HG02588 (cell line): ENCODE measurements around the gene SEPTIN5.

Experiments
- ATAC-seq: cut with Tn5 transposase; IDR thresholded peaks from one replicate; pipeline ENCODE4 v1.9.1; 2021; ENCODE audit warnings: mild to moderate bottlenecking, moderate library complexity; ENCODE audit not compliant: unreplicated experiment

The SEPTIN5 gene

DNA sequence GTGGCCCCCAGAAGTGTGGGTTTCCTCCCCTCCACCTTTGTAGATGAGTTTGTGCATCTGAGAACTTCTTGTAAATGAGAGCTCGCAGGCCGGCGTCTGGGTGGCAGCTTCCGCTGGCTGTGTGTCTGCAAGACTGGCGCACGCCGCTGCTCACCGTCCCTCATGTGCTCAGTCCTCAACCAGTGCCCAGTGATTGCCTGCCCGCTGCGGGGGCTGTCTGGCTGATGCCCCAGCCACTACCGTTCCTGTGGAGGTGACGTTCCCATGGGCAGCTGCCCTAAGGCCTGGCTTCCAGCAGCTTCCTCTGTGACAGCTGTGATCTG lies 55.1 kb downstream of the SEPTIN5 start:
- no peak for ATAC-seq

DNA sequence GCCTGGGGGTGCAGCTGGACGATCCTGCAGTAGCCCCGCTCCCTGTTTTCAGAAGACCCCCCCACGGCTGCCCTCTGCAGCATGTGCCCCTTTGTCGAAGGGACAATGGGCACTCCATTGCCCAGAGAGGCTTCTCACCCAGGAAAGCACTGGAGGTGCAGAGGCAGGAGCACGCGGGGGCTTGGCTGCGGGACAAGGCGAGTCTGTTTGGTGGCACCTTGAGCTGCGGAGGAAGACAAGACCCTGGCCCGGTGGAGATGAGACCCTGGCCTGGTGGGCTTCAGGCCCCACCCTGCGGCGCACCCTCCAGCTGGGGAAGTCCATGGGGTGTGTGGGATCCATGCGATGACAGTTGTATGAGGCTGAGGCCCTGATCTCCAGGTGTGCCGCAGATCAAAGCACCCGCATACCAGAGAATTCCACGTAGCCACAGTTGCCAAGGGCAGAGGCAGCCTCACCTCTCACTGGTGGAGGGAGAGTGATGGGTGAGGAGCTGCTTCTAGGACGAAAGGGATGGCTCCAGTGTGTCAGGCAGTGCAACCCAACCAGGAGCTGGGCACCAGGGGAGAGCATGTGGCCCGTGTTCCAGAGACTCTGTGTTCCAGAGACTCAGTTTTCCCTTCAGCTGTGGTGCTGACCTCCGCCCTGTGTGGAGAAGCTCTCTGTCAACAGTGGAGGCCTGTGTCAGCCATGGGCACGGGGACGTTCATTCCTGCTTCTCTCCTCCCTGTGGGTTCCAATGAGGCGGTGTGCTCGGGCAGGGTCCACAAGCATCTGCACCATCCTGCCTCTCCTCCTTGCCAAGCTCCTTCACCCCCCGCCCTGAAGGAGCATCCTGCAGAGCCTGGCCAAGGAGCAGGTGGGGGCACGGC lies 56.3 kb downstream of the SEPTIN5 start:
- no peak for ATAC-seq

DNA sequence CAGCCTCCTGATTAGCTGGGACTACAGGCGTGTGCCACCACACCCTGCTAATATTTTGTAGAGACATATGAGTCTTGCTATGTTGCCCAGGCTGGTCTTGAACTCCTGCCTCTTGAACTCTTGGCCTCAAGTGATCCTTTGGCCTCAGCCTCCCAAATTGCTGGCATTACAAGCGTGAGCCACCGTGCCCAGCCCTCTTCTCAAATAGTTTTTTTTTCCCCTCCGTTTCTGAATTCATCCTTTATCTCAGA lies 58.0 kb downstream of the SEPTIN5 start:
- no peak for ATAC-seq
